Measurements from ENCODE around the gene ZNF654. TPM values are rescaled to one million over a fixed set of nuclear protein-coding genes. Genes with fewer than 3 reads are reported as not detected.

ZNF654 gene
- total RNA-seq, 1 experiment from 2014 or later: 25.0 TPM

DNA sequence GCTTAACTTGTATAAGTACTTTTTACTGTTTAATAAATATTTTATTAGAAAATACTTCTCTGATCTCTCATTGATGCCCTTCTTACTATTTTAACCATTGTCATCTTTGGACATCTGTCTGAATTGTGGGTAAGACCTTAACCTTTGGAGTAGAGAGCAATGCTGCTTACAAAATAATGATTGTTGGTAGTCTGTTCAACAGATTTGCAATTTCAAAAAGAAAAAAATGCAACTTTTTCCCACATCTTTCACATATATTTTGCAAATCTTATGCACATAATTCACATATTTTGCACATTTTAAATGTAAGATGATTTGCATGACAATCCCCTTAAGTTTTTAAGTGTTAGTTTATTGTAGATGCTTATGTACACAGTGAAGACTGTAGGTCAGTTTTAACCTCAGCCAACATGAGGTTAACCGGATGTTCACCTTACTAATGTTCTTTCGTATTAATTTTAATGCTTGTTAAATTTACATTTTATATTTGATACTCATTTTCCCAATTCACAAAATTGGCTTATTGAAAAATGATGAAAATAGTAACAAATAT, 107.4 kb downstream of the ZNF654 start:
- Histone ChIP-seq H3K27me3 (replicated peaks; ENCODE audit: insufficient read depth, low read depth, low read length, poor library complexity) (no peaks in the 10 kb centered on the region), H3K27ac (ENCODE audit: low read depth, low read length, poor library complexity, severe bottlenecking) (no peak overlapping the region), H3K9me3 (ENCODE audit: low read depth, low read length, poor library complexity, severe bottlenecking) (no peaks in the 10 kb centered on the region), H3K4me1 (ENCODE audit: insufficient read depth, low read length, poor library complexity, severe bottlenecking) (no peaks in the 10 kb centered on the region), H3K36me3 (ENCODE audit: insufficient read depth, low read length, poor library complexity, severe bottlenecking) (peaks cover 13% of the 10 kb centered on the region), H3K4me3 (ENCODE audit: low read depth, low read length, poor library complexity, severe bottlenecking) (no peak overlapping the region)
- no peak for DNase-seq (ENCODE audit: low spot score)
- ChIA-PET CTCF (no interaction called here), POLR2A (ENCODE audit: low non-redundant PET) (no interaction called here)
- no TSS peak for BruUV-seq (replicated peaks)
- TF ChIP-seq EZH2 (IDR thresholded peaks at IDR 0.05; ENCODE audit: borderline replicate concordance, low read depth, low read length, poor library complexity, severe bottlenecking): no peak
- TF ChIP-seq, protein P1, sequence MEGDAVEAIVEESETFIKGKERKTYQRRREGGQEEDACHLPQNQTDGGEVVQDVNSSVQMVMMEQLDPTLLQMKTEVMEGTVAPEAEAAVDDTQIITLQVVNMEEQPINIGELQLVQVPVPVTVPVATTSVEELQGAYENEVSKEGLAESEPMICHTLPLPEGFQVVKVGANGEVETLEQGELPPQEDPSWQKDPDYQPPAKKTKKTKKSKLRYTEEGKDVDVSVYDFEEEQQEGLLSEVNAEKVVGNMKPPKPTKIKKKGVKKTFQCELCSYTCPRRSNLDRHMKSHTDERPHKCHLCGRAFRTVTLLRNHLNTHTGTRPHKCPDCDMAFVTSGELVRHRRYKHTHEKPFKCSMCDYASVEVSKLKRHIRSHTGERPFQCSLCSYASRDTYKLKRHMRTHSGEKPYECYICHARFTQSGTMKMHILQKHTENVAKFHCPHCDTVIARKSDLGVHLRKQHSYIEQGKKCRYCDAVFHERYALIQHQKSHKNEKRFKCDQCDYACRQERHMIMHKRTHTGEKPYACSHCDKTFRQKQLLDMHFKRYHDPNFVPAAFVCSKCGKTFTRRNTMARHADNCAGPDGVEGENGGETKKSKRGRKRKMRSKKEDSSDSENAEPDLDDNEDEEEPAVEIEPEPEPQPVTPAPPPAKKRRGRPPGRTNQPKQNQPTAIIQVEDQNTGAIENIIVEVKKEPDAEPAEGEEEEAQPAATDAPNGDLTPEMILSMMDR (conservative IDR thresholded peaks at IDR 0.05; ENCODE audit: low read depth, low read length): no peak
- intact Hi-C loops (cut with micrococcal nuclease; ENCODE audit: unreplicated experiment): no loop called here

DNA sequence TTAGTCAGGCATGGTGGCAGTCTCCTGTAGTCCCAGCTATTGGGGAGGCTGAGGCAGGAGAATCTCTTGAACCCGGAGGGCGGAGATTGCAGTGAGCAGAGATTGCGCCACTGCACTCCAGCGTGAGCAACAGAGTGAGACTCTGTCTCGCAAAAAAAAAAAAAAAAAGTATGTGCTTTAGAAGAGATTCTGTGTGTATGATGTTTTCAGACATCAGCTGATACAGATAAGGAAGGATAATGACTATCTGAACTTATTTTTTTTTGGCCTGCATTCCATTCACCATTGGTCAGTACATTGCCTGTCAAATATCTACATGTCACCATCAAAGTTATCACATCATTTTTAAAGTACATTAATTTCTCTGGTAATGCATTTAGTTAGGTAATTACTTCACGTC, 108.1 kb downstream of the ZNF654 start:
- TF ChIP-seq, protein P1 (conservative IDR thresholded peaks at IDR 0.05; ENCODE audit: low read depth, low read length): no peak
- intact Hi-C loops (cut with micrococcal nuclease; ENCODE audit: unreplicated experiment): no loop called here
- no TSS peak for BruUV-seq (replicated peaks)
- Histone ChIP-seq H3K4me1 (ENCODE audit: insufficient read depth, low read length, poor library complexity, severe bottlenecking) (no peaks in the 10 kb centered on the region), H3K9me3 (ENCODE audit: low read depth, low read length, poor library complexity, severe bottlenecking) (no peaks in the 10 kb centered on the region), H3K27ac (ENCODE audit: low read depth, low read length, poor library complexity, severe bottlenecking) (no peak overlapping the region), H3K4me3 (ENCODE audit: low read depth, low read length, poor library complexity, severe bottlenecking) (no peak overlapping the region), H3K36me3 (ENCODE audit: insufficient read depth, low read length, poor library complexity, severe bottlenecking) (peaks cover 7% of the 10 kb centered on the region), H3K27me3 (replicated peaks; ENCODE audit: insufficient read depth, low read depth, low read length, poor library complexity) (no peaks in the 10 kb centered on the region)
- CTCF ChIA-PET: no interaction called here
- POLR2A ChIA-PET (ENCODE audit: low non-redundant PET): no interaction called here
- no peak for DNase-seq (ENCODE audit: low spot score)

DNA sequence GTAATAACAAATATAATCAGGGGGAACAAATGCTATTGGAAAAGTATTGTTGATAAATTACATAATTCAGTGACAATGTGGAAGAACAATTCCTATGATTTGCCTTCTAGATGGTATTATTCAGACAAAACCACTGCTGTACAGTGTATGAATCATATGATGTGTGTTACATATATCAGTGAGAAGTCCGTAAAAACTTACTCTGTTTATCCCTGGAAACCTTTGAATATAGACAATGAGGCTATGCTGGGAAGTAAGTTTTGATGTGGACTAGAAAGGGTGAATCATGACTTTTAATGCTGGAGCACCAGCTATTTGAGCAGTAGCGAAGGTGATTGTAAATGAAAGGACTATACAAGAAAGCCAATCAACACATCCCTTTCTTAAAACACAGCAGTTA, 108.6 kb downstream of the ZNF654 start:
- no peak for TF ChIP-seq EZH2 (IDR thresholded peaks at IDR 0.05; ENCODE audit: borderline replicate concordance, low read depth, low read length, poor library complexity, severe bottlenecking)
- TF ChIP-seq, protein P1 (conservative IDR thresholded peaks at IDR 0.05; ENCODE audit: low read depth, low read length): no peak
- ChIA-PET POLR2A (ENCODE audit: low non-redundant PET) (no interaction called here), CTCF (no interaction called here)
- Histone ChIP-seq H3K9me3 (ENCODE audit: low read depth, low read length, poor library complexity, severe bottlenecking) (no peaks in the 10 kb centered on the region), H3K27ac (ENCODE audit: low read depth, low read length, poor library complexity, severe bottlenecking) (no peak overlapping the region), H3K27me3 (replicated peaks; ENCODE audit: insufficient read depth, low read depth, low read length, poor library complexity) (no peaks in the 10 kb centered on the region), H3K4me1 (ENCODE audit: insufficient read depth, low read length, poor library complexity, severe bottlenecking) (no peaks in the 10 kb centered on the region), H3K4me3 (ENCODE audit: low read depth, low read length, poor library complexity, severe bottlenecking) (no peak overlapping the region), H3K36me3 (ENCODE audit: insufficient read depth, low read length, poor library complexity, severe bottlenecking) (peaks cover 3% of the 10 kb centered on the region)
- DNase-seq (ENCODE audit: low spot score): no peak
- BruUV-seq (replicated peaks): no TSS peak
- intact Hi-C loops (cut with micrococcal nuclease; ENCODE audit: unreplicated experiment): no loop called here

All from A673 (cell line).